Lung (tissue), 12 donors: ENCODE data around the gene IQCE. TPM values are rescaled to one million over a fixed set of nuclear protein-coding genes. Genes with fewer than 3 reads are reported as not detected.

Source experiments
- ATAC-seq: fragments of 200-7000 bp; cut with Tn5 transposase; one replicate; pipeline ENCODE4 v1.9.1; 2020; ENCODE audit warnings: moderate number of reproducible peaks; ENCODE audit not compliant: insufficient read depth, low FRiP score
- DNase-seq, 3 donors: peaks; one replicate each; pipeline ENCODE4 v3.0.0-alpha.2; 2013 to 2017
- H3K27ac ChIP-seq, 2 donors: one replicate each; pipeline ENCODE4 v1.5.1; 2013; ENCODE audit warnings: mild to moderate bottlenecking in 2 of 2, moderate library complexity in 2 of 2, control low read depth in 1 of 2, inconsistent platforms in 1 of 2, low read depth in 1 of 2, low read length in 1 of 2
- H3K27me3 ChIP-seq, 3 donors: one replicate each; pipeline ENCODE4 v1.5.1; 2013; ENCODE audit warnings: low read length in 2 of 3; ENCODE audit not compliant: control insufficient read depth in 3 of 3, insufficient read depth in 3 of 3
- H3K36me3 ChIP-seq, 4 donors: one replicate each; pipeline ENCODE4 v1.5.1; 2013; ENCODE audit warnings: low read length in 4 of 4, mild to moderate bottlenecking in 1 of 4, moderate library complexity in 1 of 4; ENCODE audit not compliant: control insufficient read depth in 4 of 4, insufficient read depth in 4 of 4
- H3K4me1 ChIP-seq, 5 donors: one replicate each; pipeline ENCODE4 v1.5.1; 2013; ENCODE audit warnings: low read length in 5 of 5, mild to moderate bottlenecking in 2 of 5, moderate library complexity in 1 of 5; ENCODE audit not compliant: control insufficient read depth in 5 of 5, insufficient read depth in 5 of 5
- H3K4me3 ChIP-seq: one replicate; pipeline ENCODE4 v1.5.1; 2013; ENCODE audit warnings: mild to moderate bottlenecking, control low read depth, moderate library complexity
- H3K9ac ChIP-seq, 2 donors: one replicate each; pipeline ENCODE4 v1.5.1; 2013; ENCODE audit warnings: low read length in 2 of 2, control low read depth in 1 of 2; ENCODE audit not compliant: insufficient read depth in 1 of 2
- H3K9me3 ChIP-seq, 4 donors: one replicate each; pipeline ENCODE4 v1.5.1; 2013; ENCODE audit warnings: low read length in 3 of 4, mild to moderate bottlenecking in 1 of 4, moderate library complexity in 1 of 4; ENCODE audit not compliant: control insufficient read depth in 4 of 4, insufficient read depth in 3 of 4
- CTCF ChIP-seq: IDR thresholded peaks from 2 replicates; pipeline ENCODE4 v1.5.1; 2012; ENCODE audit warnings: mild to moderate bottlenecking; ENCODE audit errors: control extremely low read depth, extremely low read depth
- WGBS, 2 donors: extraction: QIAGEN DNeasy Blood & Tissue Kit; methylation state at CpG; one replicate each; pipeline ENCODE4 v1.1.7; 2013; 5-methylcytosine and 5-hydroxymethylcytosine counted together
- polyA plus RNA-seq, 2 donors: library from polyadenylated mRNA; stranded (reverse); fragments of 200-250 nt; gene quantifications; one replicate each; pipeline ENCODE4 v1.2.1, GENCODE V29; 2013
- total RNA-seq, 2 donors: library from RNA; depleted of rRNA in 1 of 2; stranded (reverse); fragments of >200 nt in 1 of 2; gene quantifications; one replicate each; pipeline ENCODE4 v1.2.1, GENCODE V29; 2014 to 2021
- donor health status: control.
- donor health status: control.
- donor health status: Bipolar disorder and iron deficiency.
- donor health status: healthy.
- donor health status: DM: yes; HTN: yes; CAD: no.

The IQCE gene
- total and polyA plus RNA-seq, 4 donors: 8.1 to 29.0 (median 16.0) TPM

GRCh38 chr7:2605608-2606538 is 47.1 kb downstream of the IQCE start:
- Histone ChIP-seq H3K9me3 (no peaks in the 10 kb centered on the region), H3K27me3 (no peaks in the 10 kb centered on the region), H3K9ac (peak overlapping the region in 1 of 2 donors; percentile 25), H3K4me3 (no peak overlapping the region), H3K36me3 (peaks cover 0 to 12% (median 1%) of the 10 kb centered on the region in 4 donors), H3K27ac (peak overlapping the region in 1 of 2 donors; percentile 22), H3K4me1 (peaks cover 0 to 24% (median 0%) of the 10 kb centered on the region in 5 donors)
- no peak for TF ChIP-seq CTCF
- ATAC-seq (no peak), DNase-seq (no peak)
- 82 to 85% methylated on average over 38 of the region's 38 CpGs for WGBS, 2 donors

GRCh38 chr7:2606539-2606936 is 47.8 kb downstream of the IQCE start:
- Histone ChIP-seq H3K4me1 (peaks cover 0 to 24% (median 0%) of the 10 kb centered on the region in 5 donors), H3K9ac (no peak overlapping the region), H3K27ac (peak overlapping the region; percentile 37 to 65), H3K27me3 (no peaks in the 10 kb centered on the region), H3K9me3 (no peaks in the 10 kb centered on the region), H3K36me3 (peaks cover 0 to 9% (median 1%) of the 10 kb centered on the region in 4 donors), H3K4me3 (no peak overlapping the region)
- ATAC-seq (no peak), DNase-seq (no peak)
- no peak for TF ChIP-seq CTCF
- 75 to 90% methylated on average over 16 of the region's 16 CpGs for WGBS, 2 donors

GRCh38 chr7:2607122-2607922 is 48.5 kb downstream of the IQCE start:
- Histone ChIP-seq H3K27me3 (no peaks in the 10 kb centered on the region), H3K9ac (no peak overlapping the region), H3K27ac (peak overlapping the region; percentile 43 to 92), H3K9me3 (no peaks in the 10 kb centered on the region), H3K36me3 (peaks cover 0 to 9% (median 1%) of the 10 kb centered on the region in 4 donors), H3K4me1 (peaks cover 0 to 24% (median 0%) of the 10 kb centered on the region in 5 donors), H3K4me3 (no peak overlapping the region)
- WGBS, 2 donors: 56 to 58% methylated on average over 26 of the region's 26 CpGs
- TF ChIP-seq CTCF: no peak
- DNase-seq: peak in 2 of 3 donors; percentile 47
- no peak for ATAC-seq
